Measurements from ENCODE around the gene RCSD1.

RCSD1 gene

GRCh38 chr1:167618789-167619188 lies 11.2 kb upstream of the RCSD1 start:
- no peak for DNase-seq

- DNase-seq, result no peak
These were observed 10.0 kb upstream of the RCSD1 start for GRCh38 chr1:167620002-167620401.

- DNase-seq, result no peak
These were observed 8.2 kb upstream of the RCSD1 start for GRCh38 chr1:167621780-167622313.

GRCh38 chr1:167623951-167624350 lies 6.1 kb upstream of the RCSD1 start:
- no peak for DNase-seq

GRCh38 chr1:167625040-167625823 lies 4.8 kb upstream of the RCSD1 start:
- DNase-seq, result no peak

- DNase-seq, result no peak
These were observed 2.5 kb upstream of the RCSD1 start for GRCh38 chr1:167627615-167627864.

- DNase-seq, result no peak
These were observed 2.0 kb upstream of the RCSD1 start for GRCh38 chr1:167627865-167628641.

- no peak for DNase-seq
These were observed 1.1 kb upstream of the RCSD1 start for GRCh38 chr1:167628741-167629515.

- DNase-seq, result no peak
These were observed 745 bp downstream of the RCSD1 start for GRCh38 chr1:167630568-167631385.

- DNase-seq, result no peak
These were observed 1.4 kb downstream of the RCSD1 start for GRCh38 chr1:167631386-167631935.

GRCh38 chr1:167631936-167632614 lies 2.0 kb downstream of the RCSD1 start:
- no peak for DNase-seq

GRCh38 chr1:167633258-167633944 lies 3.4 kb downstream of the RCSD1 start:
- no peak for DNase-seq

GRCh38 chr1:167634435-167634834 lies 4.4 kb downstream of the RCSD1 start:
- no peak for DNase-seq

- DNase-seq, result no peak
These were observed 5.2 kb downstream of the RCSD1 start for GRCh38 chr1:167635156-167635648.

- DNase-seq, result no peak
These were observed 5.9 kb downstream of the RCSD1 start for GRCh38 chr1:167635941-167636340.

GRCh38 chr1:167638064-167638463 lies 8.0 kb downstream of the RCSD1 start:
- no peak for DNase-seq

- DNase-seq, result no peak
These were observed 10.0 kb downstream of the RCSD1 start for GRCh38 chr1:167640051-167640450.

- DNase-seq, result no peak
These were observed 11.9 kb downstream of the RCSD1 start for GRCh38 chr1:167641786-167642500.

- no peak for DNase-seq
These were observed 12.4 kb downstream of the RCSD1 start for GRCh38 chr1:167642501-167642826.

- no peak for DNase-seq
These were observed 13.4 kb downstream of the RCSD1 start for GRCh38 chr1:167643441-167643840.

All from DMS79 (cell line).